GM12873 (cell line): ENCODE data around the gene ARHGAP40.
A peak's percentile ranks its signal among the peaks of the same experiment; 100 is the strongest.

Source experiments
- TF ChIP-seq, protein P1 (sequence below): IDR thresholded peaks from 2 replicates; pipeline ENCODE4 v1.5.1; 2012; ENCODE audit warnings: low read depth, mild to moderate bottlenecking, moderate library complexity, low read length, control low read depth; ENCODE audit not compliant: insufficient read depth; ENCODE audit errors: missing control alignments

The ARHGAP40 gene

DNA sequence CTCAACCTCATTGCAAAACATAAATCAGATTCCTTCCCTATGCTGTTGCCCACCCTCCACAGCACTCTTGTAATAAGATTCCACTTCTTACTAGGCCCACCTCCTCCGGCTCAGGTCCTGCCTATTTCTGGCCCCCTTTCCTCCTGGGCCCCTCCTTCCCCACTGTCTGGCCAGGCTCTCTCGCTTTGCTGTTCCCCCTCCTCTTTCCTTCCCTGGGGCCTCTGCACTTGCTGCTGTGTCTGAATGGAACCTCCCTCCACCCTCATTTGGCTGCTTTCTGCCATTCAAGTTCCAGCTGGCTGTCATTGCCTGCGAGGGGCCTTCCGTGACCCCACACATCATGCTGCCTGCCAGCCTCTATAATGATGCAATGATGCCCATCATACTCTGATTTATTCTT, 38.9 kb downstream of the ARHGAP40 start:
- TF ChIP-seq, protein P1, sequence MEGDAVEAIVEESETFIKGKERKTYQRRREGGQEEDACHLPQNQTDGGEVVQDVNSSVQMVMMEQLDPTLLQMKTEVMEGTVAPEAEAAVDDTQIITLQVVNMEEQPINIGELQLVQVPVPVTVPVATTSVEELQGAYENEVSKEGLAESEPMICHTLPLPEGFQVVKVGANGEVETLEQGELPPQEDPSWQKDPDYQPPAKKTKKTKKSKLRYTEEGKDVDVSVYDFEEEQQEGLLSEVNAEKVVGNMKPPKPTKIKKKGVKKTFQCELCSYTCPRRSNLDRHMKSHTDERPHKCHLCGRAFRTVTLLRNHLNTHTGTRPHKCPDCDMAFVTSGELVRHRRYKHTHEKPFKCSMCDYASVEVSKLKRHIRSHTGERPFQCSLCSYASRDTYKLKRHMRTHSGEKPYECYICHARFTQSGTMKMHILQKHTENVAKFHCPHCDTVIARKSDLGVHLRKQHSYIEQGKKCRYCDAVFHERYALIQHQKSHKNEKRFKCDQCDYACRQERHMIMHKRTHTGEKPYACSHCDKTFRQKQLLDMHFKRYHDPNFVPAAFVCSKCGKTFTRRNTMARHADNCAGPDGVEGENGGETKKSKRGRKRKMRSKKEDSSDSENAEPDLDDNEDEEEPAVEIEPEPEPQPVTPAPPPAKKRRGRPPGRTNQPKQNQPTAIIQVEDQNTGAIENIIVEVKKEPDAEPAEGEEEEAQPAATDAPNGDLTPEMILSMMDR = no peak

DNA sequence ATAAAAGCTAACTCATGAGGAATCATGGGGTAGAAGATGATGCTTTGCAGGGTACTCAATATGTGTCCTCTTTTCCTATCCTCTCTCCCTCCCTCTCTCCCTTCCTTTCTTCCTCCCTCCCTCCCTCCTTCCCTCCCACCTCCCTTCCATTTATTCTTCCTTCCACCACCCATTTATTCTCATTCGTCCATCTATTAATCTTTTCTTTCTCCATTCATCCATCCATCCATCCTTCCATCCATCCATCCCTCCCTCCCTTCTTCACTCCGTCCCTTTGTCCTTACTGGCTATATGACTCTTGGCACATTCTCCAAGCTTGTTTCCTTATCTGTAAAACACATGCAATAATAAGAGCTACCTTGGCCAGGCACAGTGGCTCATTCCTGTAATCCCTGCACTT, 40.9 kb downstream of the ARHGAP40 start:
- TF ChIP-seq, protein P1 = no peak

DNA sequence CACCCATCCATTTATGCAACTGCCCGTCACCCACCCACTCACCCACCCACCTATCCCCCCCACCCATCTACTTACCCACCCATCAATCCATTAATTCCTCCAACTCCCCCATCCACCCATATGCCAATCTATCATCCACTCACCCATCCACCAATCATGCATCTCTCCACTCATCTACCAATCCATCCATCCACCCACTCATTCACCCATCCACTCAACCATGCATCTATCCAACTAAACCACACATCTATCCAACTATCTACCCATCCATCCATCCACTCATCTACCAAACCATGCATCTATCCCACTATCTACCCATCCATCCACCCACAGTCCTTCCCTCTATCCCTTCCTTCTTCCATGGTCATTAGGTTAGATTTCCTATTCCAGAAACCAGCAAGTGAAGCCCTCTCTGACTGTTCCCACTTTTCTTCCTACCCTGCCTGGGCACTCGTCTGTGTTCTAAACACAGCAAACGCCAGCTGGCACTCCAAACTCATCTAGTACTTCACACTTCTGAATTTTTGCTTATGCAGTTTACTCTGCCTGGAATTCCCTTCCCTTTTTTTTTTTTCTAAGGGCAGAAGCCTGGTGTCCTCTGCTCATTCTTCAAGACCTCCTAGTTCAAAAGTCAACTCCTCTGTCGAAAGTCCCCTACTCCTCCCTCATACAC, 43.1 kb downstream of the ARHGAP40 start:
- TF ChIP-seq, protein P1 = no peak

DNA sequence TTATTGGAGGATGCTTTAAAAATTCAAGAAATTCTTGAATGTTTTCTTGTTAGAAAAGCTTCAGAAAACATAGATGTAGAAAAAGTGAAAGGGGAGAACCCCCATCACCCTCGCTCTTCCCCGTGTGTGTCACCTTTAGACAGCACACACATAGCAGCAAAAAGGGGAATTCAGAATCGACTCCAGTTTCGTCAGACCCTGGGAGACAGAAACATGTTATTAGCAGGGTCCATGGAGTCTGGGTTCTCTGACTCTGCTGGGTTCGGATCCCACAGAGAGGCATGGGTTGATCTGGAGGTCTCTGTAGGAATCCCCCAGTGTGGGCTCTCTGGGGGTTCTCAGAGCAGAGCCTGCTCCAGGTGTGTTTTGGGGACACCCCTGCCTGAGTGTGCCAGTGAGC, 43.7 kb downstream of the ARHGAP40 start:
- TF ChIP-seq, protein P1 = no peak

DNA sequence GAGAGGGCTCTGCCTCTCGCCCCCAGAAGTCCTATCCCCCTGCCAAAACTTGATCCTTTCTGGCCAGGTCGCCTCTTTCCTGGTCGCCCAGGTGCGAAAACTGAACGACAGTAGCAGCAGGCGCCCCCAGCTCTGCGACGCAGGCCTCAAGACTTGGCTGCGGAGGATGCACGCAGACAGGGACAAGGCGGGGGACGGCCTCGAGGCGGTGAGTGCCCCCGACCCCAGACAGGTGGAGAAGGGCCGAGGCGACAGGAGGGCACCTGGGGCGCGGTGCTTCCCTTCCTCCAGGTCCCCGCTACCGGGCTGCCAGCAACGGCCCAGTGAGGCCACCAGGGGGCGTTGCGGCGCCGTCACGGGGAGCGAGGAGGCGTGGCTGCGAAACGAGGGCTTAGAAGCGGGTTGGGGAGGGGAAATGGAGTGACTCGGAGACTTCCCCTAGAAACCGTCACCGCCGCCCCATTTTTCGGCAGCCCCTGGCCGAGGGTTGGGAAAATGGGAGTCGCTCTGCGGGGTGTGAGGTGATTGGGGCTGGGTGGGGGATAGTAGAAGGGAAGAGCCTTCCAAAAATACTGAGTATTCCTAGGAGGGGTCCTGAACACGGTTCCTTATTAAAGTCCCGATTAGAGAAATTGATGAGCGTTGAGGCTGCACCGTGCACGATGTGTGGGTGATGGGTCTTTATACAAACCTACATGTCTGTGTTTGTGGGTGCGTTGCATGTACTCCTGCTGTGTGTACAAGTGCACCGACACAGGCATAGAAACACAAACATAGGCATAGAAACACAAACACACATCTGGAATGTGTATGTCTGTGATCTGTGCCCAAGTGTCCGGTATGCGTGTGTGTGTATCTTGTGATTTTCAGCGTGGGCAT, 44.6 kb downstream of the ARHGAP40 start:
- TF ChIP-seq, protein P1 = peak; percentile 94

DNA sequence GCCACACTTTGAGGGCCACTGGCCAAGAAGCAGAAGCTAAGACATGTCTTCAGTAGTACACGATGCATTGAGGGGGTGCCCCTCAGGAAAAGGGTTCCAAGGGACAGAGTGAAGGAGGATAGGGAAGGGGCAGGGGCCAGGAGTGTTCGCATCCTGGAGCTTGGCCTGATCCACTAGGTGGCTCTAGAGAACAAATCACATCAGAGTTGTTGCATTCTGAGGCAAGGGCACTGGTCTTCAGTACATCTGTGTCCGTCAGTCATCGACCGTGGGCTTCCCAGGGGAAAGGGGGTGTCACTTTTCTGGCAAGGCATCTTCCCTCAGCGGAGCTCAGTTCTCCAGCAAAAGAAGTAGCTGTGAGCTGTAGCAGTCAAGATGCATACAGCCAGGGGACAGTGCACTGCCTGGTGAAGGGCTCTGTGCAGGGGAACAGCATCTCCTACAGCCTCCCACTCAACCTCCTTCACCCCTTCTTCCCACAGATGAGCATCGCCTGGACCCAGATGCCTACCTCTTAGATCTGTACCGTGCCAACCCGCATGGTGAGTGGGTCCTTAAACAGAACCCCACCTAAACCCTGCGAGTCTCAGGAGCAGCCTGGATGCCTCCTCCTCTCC, 47.8 kb downstream of the ARHGAP40 start:
- TF ChIP-seq, protein P1 = peak; percentile 67

DNA sequence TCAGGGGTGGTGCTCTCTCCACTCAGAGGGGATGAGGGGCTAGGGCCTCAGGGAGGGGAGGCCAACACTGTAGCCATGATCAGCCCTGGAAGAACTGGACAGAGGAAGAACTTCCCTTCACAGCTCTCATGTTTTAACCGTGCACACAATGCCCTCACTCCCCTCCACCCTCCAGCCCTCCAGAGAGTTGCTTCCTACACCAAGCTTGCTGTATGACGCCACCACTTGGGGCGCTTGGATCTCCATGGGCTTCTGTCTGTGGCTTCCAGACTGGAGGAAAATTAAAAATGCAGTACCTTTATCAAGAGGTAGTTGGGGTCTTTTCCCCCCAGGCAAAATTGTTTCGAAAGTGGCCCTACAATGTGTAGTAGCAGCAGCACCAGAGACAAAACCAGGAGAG, 48.4 kb downstream of the ARHGAP40 start:
- TF ChIP-seq, protein P1 = no peak
